Heart left ventricle (tissue), 16 donors: Measurements from ENCODE around the gene TATDN2. TPM values are rescaled to one million over a fixed set of nuclear protein-coding genes. Genes with fewer than 3 reads are reported as not detected.

Source experiments
- ATAC-seq, 4 donors: fragments of 200-7000 bp; cut with Tn5 transposase; one replicate each; pipeline ENCODE4 v1.9.1; 2020 to 2022; ENCODE audit warnings: moderate library complexity in 4 of 4, mild to moderate bottlenecking in 3 of 4, moderate number of reproducible peaks in 1 of 4
- DNase-seq, 5 donors: peaks; one replicate each; pipeline ENCODE4 v3.0.0-alpha.2; 2020
- H3K27ac ChIP-seq, 12 donors: fragments of 200-600 bp; sonication (generic) in 4 of 12; one replicate each; pipeline versions ENCODE4 v1.5.0 to v1.8.0; 2016 to 2022; ENCODE audit warnings: mild to moderate bottlenecking in 2 of 12
- H3K27me3 ChIP-seq, 9 donors: fragments of 200-600 bp; sonication (generic) in 2 of 9; one replicate each; pipeline versions ENCODE4 v1.5.1 to v1.8.0; 2016 to 2022; ENCODE audit warnings: mild to moderate bottlenecking in 3 of 9
- H3K36me3 ChIP-seq, 9 donors: fragments of 200-600 bp; sonication (generic) in 2 of 9; one replicate each; pipeline versions ENCODE4 v1.5.0 to v1.8.0; 2018 to 2022; ENCODE audit warnings: mild to moderate bottlenecking in 2 of 9
- H3K4me1 ChIP-seq, 12 donors: fragments of 200-600 bp; sonication (generic) in 4 of 12; one replicate each; pipeline versions ENCODE4 v1.5.0 to v1.8.0; 2016 to 2022; ENCODE audit warnings: mild to moderate bottlenecking in 3 of 12
- H3K4me3 ChIP-seq, 12 donors: fragments of 200-600 bp; sonication (generic) in 4 of 12; one replicate each; pipeline versions ENCODE4 v1.5.0 to v1.8.0; 2017 to 2022; ENCODE audit warnings: mild to moderate bottlenecking in 9 of 12, moderate library complexity in 4 of 12
- H3K9me3 ChIP-seq, 12 donors: fragments of 200-600 bp; sonication (generic) in 4 of 12; one replicate each; pipeline versions ENCODE4 v1.5.0 to v1.8.0; 2016 to 2022; ENCODE audit warnings: mild to moderate bottlenecking in 1 of 12
- CTCF ChIP-seq, 12 donors: fragments of 200-600 bp; sonication (generic) in 4 of 12; IDR thresholded peaks; one replicate each; pipeline versions ENCODE4 v1.5.0 to v1.8.0; 2018 to 2022; ENCODE audit warnings: antibody characterized with exemption in 12 of 12, mild to moderate bottlenecking in 5 of 12
- POLR2A ChIP-seq, 2 donors: fragments of 450-650 bp; IDR thresholded peaks; one replicate each; pipeline ENCODE4 v1.6.1; 2017; ENCODE audit warnings: antibody characterized with exemption in 2 of 2, mild to moderate bottlenecking in 2 of 2, moderate library complexity in 2 of 2
- WGBS, 4 donors: extraction: QIAGEN DNeasy Blood & Tissue Kit in 2 of 4; methylation state at CpG; one replicate each; pipeline versions ENCODE4 v1.1.5 to v1.1.7; 2013 to 2018; 5-methylcytosine and 5-hydroxymethylcytosine counted together
- intact Hi-C, 10 donors: fragments of 100-400 bp; cut with DNase I; formaldehyde crosslinking; loops; one replicate each; pipeline versions ENCODE4 v1.11.1 to v1.14.2; 2022
- polyA plus RNA-seq, 2 donors: library from polyadenylated mRNA; stranded (reverse); fragments of 200-250 nt; gene quantifications; one replicate each; pipeline ENCODE4 v1.2.3, GENCODE V29; 2013
- total RNA-seq, 9 donors: library from RNA; depleted of rRNA in 2 of 9; stranded (reverse); fragments of >200 nt in 2 of 9; fragmentation: NEBNext Ultra II Directional in 3 of 9; extraction: Animal tissue kit (Norgen Biotek cat#: 25700) in 3 of 9; gene quantifications; one replicate each; pipeline versions ENCODE4 v1.1.0 to v1.2.4, GENCODE V29; 2016 to 2023
- donor health status: ischemic (EF 13 %, LVEDD 7.1; RV severe dilation, severe dysfunction).
- donor health status: healthy with polysubstance abuse.
- donor health status: DM: no; HTN: yes; CAD: no.
- donor health status: DM: no; HTN: no; CAD: no.
- donor health status: ischemic (EF 25% LVEDD 6.9; RV normal size, moderate dysfunction).
- donor health status: ischemic (EF 25% LVEDD 5.7; RV mildly dilated, moderate dysfunction).
- donor health status: healthy.
- donor health status: DM: yes; HTN: yes; CAD: no.
- donor health status: ischemic (EF 35%, LVEDD 5.7; RV mildly dilated, moderate dysfunction).
- donor health status: nonischemic (EF 11% LVEDD 7.7; RV severe dilation, severe dysfunction).
- donor health status: DM: yes; HTN: yes; CAD: no.
- donor health status: PGD.
- donor health status: ischemic (EF 29% LVEDD 5.4; RV normal size, mild dysfunction).
- donor health status: nonischemic (EF 23%, LVEDD 6.1; RV moderate dilation, normal function).

Gene TATDN2
- total and polyA plus RNA-seq, 11 donors = 8.6 to 31.6 (median 16.8) TPM

GRCh38 chr3:10242182-10243065 lies 5.8 kb upstream of the TATDN2 start:
- peak overlapping the region in 1 of 12 donors; percentile 12 for H3K4me3 ChIP-seq

GRCh38 chr3:10244009-10244408 lies 4.2 kb upstream of the TATDN2 start:
- no peak overlapping the region for H3K27ac ChIP-seq
- ATAC-seq = no peak
- H3K4me1 ChIP-seq = peaks cover 0 to 37% (median under 1%) of the 10 kb centered on the region in 12 donors
- TF ChIP-seq POLR2A (IDR thresholded peaks at IDR 0.05) = no peak
- no peak for TF ChIP-seq CTCF (IDR thresholded peaks at IDR 0.05)
- peaks cover 0 to 23% (median 8%) of the 10 kb centered on the region in 12 donors for H3K9me3 ChIP-seq
- intact Hi-C loops = no loop called here
- DNase-seq = no peak
- H3K36me3 ChIP-seq = peaks cover 0 to 20% (median 1%) of the 10 kb centered on the region in 9 donors
- WGBS, 4 donors = 67 to 96% (median 85%) methylated on average over 3 of the region's 3 CpGs
- H3K4me3 ChIP-seq = no peak overlapping the region
- no peaks in the 10 kb centered on the region for H3K27me3 ChIP-seq

More at GRCh38 chr3:10242182-10243065, 5.8 kb upstream of the TATDN2 start:
- ATAC-seq (peak in 3 of 4 donors; percentile 53 to 77 (median 71)), DNase-seq (peak in 2 of 5 donors; percentile 36 to 37)
- peaks cover 0 to 28% (median 5%) of the 10 kb centered on the region in 9 donors for H3K36me3 ChIP-seq
- intact Hi-C loops = no loop called here
- WGBS, 4 donors = 78 to 80% (median 79%) methylated on average over 7 of the region's 7 CpGs
- no peaks in the 10 kb centered on the region for H3K27me3 ChIP-seq
- TF ChIP-seq CTCF (IDR thresholded peaks at IDR 0.05) (no peak), POLR2A (IDR thresholded peaks at IDR 0.05) (no peak)
- peaks cover 0 to 23% (median 8%) of the 10 kb centered on the region in 12 donors for H3K9me3 ChIP-seq
- H3K4me1 ChIP-seq = peaks cover 0 to 37% (median 0%) of the 10 kb centered on the region in 12 donors
- H3K27ac ChIP-seq = peak overlapping the region in 3 of 12 donors; percentile 34 to 86 (median 52)

GRCh38 chr3:10245081-10245712 lies 3.1 kb upstream of the TATDN2 start:
- intact Hi-C loops = no loop called here

More at GRCh38 chr3:10245081-10245712, 3.1 kb upstream of the TATDN2 start:
- no peaks in the 10 kb centered on the region for H3K27me3 ChIP-seq
- H3K36me3 ChIP-seq = peaks cover 0 to 12% (median 0%) of the 10 kb centered on the region in 9 donors
- peak overlapping the region in 1 of 12 donors; percentile 49 for H3K27ac ChIP-seq
- 90 to 93% (median 92%) methylated on average over 6 of the region's 6 CpGs for WGBS, 4 donors
- TF ChIP-seq CTCF (IDR thresholded peaks at IDR 0.05) (no peak), POLR2A (IDR thresholded peaks at IDR 0.05) (no peak)
- H3K9me3 ChIP-seq = peaks cover 0 to 23% (median 8%) of the 10 kb centered on the region in 12 donors
- DNase-seq (no peak), ATAC-seq (no peak)
- H3K4me1 ChIP-seq = peaks cover 0 to 47% (median 12%) of the 10 kb centered on the region in 12 donors
- H3K4me3 ChIP-seq = no peak overlapping the region
